ENCODE data around the gene KAZN. TPM values are rescaled to one million over a fixed set of nuclear protein-coding genes. Genes with fewer than 3 reads are reported as not detected.

KAZN gene
- total RNA-seq, 1 donor = 3.9 TPM

GRCh38 chr1:14994148-14994547 is 395.7 kb downstream of the KAZN start:
- H3K4me3 ChIP-seq (ENCODE audit: low read depth, low read length) = no peak overlapping the region
- TF ChIP-seq CTCF (IDR thresholded peaks at IDR 0.05; ENCODE audit: insufficient read depth, low read length) = no peak
- no peak for DNase-seq (ENCODE audit: low read depth)

GRCh38 chr1:14994841-14995437 is 396.5 kb downstream of the KAZN start:
- H3K4me3 ChIP-seq (ENCODE audit: low read depth, low read length) = no peak overlapping the region
- DNase-seq (ENCODE audit: low read depth) = no peak
- TF ChIP-seq CTCF (IDR thresholded peaks at IDR 0.05; ENCODE audit: insufficient read depth, low read length) = no peak

- peak; percentile 44 for DNase-seq (ENCODE audit: low read depth)
- no peak for TF ChIP-seq CTCF (IDR thresholded peaks at IDR 0.05; ENCODE audit: insufficient read depth, low read length)
- no peak overlapping the region for H3K4me3 ChIP-seq (ENCODE audit: low read depth, low read length)
Observed at GRCh38 chr1:14996133-14997050, 397.9 kb downstream of the KAZN start.

GRCh38 chr1:14997646-14998276 is 399.3 kb downstream of the KAZN start:
- H3K4me3 ChIP-seq (ENCODE audit: low read depth, low read length) = no peak overlapping the region
- no peak for DNase-seq (ENCODE audit: low read depth)
- TF ChIP-seq CTCF (IDR thresholded peaks at IDR 0.05; ENCODE audit: insufficient read depth, low read length) = no peak

GRCh38 chr1:14999441-14999840 is 401.0 kb downstream of the KAZN start:
- no peak for DNase-seq (ENCODE audit: low read depth)
- no peak overlapping the region for H3K4me3 ChIP-seq (ENCODE audit: low read depth, low read length)
- TF ChIP-seq CTCF (IDR thresholded peaks at IDR 0.05; ENCODE audit: insufficient read depth, low read length) = no peak

- H3K4me3 ChIP-seq (ENCODE audit: low read depth, low read length) = no peak overlapping the region
- TF ChIP-seq CTCF (IDR thresholded peaks at IDR 0.05; ENCODE audit: insufficient read depth, low read length) = no peak
Observed at GRCh38 chr1:15000030-15000429, 401.5 kb downstream of the KAZN start.

More at GRCh38 chr1:15000030-15000429, 401.5 kb downstream of the KAZN start:
- DNase-seq (ENCODE audit: low read depth) = no peak

Measured in fibroblast of the aortic adventitia (primary cell).